HG03442 (cell line): Measurements from ENCODE around the gene MAP2K5.

Experiments used
- ATAC-seq: cut with Tn5 transposase; IDR thresholded peaks from one replicate; pipeline ENCODE4 v1.9.1; 2021; ENCODE audit warnings: mild to moderate bottlenecking, moderate library complexity; ENCODE audit not compliant: unreplicated experiment

Gene MAP2K5

DNA sequence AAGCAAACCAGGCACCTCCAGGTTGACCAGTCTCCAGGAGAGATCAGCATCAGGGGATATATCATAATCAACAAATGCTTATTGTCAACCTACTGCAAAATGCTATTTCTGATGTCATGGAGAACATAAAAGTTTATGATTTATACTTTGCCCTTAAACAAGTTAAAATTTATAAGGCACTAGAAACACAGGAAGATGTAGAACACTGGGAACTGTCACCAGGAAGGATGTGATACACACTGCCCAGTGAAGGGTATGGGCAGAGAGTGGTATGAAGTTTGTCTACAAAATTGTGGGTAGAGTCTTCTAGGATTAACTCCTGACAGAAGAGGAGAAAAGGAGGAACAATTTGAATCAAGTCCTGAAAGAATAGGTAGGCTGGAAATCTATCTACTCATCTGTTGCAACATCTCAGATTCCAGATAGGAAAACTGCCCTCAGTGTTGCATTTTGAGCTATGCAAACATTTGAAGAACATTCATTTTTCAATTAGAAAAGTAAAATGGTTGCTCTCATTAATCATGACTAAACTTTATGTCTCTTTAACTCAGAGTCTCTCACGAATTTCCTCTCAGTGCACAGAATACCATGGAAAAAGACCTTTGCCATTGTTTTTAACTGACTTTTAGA lies 176.9 kb downstream of the MAP2K5 start:
- ATAC-seq, result no peak

DNA sequence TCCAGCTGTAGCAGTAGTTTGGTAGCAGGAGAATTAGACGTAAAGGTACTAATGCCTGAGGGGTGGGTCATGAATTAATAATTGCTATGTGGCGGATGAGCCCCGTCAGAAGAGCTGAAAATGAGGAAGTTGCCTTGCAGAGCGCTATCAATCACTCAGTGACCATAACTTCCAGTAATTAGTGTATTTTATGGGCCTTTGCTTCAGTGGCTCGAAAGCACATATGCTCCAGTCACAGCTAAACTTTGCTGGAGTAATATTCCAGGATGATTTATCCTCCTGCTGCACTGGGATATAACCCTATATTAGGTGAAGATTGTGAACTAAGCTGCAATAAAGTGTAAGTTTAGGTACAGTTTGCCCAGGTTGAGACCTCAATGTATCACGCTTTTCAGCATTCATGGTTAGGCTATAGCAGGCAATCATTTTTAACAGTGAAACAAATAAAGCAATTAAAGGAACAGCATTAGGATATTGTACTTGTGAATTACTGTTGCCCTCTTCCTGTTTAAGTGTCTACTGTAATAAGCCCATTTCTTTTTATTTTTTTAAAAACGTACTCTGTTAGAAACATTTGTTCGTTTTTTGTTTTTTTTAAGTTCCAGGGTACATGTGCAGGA lies 178.2 kb downstream of the MAP2K5 start:
- ATAC-seq, result no peak

DNA sequence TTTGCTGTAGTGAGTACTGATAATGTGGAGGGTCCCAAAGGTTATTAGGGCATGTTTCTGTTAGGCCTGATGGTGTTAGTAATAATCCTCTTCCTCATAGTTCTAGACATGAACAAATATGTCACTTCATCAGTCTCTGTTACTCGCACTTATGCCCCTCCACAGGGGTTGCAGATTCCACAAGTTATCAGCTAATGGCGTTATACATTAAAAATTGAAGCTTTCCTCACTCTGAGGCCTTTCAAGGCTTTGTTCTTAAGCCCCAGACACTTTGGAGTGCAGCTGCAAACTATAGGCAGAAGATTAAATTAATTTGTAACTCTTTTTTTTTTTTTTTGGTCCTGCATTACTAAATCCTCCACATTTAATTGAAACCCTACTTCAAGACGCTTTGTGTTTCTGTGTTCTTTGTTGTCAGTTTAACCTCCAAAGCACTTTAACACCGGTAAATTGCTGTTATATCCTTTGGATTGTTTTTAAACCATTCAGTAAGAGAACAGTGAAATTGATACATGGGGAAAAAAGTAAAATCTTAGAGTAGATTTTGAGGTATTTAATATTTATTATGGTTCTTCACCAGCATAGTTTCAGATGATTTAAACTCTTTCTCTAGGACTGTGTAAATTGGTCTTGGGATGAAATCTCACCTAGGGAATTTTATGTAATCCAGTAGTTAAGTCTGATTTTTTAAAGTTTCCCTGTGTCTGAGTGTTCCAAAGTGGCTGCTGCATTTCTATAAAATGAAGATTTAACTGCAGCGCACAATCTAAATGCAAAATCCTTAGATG lies 179.7 kb downstream of the MAP2K5 start:
- no peak for ATAC-seq

DNA sequence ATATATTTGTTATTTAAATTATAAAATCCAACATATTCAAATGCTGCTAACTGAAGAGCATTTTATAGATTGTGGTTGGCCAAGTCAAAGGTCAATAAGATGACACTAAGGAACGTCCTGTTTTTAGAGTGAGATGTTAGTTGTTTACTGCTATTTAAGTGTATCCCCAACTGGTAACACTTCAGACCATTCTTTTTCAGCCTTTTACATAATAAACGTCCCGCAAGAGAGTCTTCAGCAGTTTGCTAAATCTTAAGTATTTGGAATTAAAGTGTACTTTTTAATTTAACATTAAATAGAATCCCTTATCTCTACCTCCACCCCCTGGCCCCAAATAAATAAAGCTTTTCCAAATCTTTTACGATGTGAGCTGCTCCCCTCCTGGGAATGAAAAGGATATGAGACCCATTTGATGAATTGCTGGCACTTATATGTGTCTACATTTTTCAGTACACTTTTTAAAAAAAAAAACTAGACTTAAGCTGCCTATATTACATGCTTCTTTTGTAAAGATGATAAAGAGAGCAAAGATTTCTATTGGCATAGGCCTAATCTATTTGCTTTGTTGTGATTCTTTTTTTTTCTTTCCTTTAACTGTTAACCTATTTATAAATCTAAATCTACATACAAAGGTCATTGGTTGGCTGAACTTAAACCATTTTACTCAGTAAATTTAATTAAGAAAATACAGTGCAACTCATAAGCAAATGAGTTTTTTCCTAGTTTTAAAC lies 181.0 kb downstream of the MAP2K5 start:
- ATAC-seq, result no peak

DNA sequence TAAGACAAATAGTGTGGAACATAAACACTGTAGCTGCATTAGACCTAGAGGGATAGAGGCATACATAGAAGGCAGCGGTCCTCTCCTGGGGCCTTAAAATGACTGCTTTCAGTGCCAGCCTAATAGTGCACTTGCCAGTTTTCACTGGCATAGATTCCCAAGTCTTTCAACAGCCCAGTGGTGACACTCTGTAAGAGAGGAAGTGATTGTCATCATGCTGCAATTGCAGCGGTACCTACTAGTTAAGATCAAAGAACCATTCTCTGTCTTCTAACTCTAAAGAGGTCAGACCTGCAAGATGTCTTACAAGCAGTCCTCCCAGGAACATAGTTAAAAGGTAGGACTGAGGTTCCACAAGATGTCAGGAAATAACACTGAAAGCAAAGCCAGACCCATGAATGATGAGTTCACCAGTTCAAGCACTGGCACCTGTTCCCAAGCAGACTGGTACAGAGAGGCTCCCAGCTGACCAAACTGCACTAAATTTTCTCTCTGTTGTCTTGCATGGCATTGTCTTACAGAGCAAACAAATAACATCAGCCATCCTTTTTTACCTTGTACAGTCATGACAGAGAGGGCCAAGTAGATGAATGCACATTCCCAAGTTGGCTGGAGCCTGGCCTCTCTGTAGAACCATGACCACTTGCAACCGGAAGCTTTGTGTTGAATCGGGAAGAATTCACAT lies 182.3 kb downstream of the MAP2K5 start:
- no peak for ATAC-seq

DNA sequence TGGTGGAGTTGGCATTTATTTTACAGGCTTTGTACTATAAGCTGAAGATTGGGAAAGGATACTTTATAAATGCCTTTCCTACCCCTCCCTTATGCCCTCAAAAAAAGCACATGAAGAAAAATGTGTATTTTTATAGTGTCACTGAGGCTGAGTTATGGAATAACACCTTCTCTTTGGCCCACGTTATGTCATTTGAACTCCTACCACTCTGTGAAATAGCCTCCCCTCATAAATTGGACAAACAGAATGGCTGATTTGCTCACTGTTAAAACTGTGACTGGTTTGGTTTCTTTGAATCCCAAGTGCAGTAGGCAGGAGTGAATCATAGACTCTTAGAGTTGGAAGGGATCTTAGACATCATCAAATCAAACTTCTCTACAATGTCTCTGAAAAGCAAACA lies 187.6 kb downstream of the MAP2K5 start:
- no peak for ATAC-seq

DNA sequence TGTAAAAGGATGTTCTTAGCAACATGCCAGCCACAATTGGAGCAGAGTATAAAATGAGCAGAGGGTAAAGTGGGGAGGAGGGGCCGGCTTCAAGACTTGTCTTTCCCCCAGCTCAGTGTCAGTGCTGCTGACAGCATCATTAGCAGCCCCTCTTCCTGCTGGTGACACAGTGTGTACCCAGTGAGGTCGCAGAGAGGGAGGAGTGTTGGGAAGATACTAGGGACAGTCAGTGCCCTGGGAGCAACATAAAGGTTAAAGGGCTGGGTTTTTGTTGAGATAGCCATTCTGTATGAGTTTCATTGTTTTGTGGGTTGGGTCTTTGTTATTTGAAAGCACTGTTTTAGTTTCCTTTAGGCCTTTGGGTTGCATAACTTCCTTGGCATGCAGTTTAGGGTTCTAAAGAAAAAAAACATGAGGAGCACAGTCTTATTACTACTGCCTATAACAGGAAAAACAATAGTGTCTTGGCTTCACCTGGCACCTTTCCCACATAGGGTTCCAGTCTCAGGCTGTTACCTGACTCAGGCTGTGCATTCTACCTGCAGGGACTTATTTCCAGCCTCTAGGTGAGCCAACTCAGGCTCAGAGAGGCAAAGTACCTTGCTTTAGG lies 188.7 kb downstream of the MAP2K5 start:
- no peak for ATAC-seq

DNA sequence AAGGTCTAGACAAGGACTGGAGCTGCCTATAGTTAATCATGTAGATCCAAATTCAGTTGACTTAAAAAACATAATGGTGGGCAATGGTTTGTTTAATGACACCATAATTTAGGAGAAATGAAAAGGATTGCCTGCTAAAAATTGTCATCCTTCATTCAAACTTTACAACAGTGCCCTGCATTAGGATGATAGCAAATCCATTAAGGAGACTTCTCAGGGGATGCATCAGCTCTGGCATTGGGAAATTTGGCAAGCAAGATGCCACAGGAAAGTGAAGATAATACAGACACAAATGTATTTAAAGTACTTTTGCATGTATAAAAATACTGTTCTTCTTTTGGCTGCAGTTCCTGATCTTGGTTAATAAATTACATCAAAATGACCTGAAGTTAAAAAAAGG lies 189.7 kb downstream of the MAP2K5 start:
- ATAC-seq, result no peak

DNA sequence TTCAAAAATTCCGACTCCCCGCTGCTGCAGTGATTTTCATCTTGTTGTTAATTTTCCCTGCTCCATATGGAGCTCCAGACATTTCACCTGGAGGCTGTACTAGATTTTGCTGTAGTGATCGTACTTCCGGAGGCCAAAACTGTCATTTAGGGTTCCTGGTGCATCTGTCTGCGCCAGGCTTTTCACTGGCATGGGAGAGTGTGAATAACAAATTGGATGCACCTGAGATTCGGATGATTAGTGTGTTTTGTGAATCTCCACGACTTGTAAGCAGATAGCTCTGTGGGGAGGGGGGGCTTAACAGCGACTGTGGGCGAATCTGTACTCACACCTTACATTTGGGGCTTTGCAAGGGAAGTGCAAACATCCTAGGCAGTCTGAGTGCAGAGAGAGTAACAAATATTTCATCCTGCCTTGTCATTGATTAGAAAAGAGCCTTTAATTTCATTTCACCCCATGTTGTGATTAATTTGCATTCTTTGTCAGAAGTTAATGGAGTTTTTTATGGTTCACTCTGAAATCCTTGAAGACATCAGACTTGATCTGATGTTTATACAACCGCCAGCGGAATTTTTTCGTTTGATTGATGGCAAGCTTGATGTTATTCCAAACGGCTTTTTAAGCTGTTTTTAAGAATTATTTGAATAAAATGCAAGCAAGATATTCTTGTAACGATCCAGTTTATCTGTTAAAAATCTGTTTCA lies 190.3 kb downstream of the MAP2K5 start:
- ATAC-seq, result no peak

DNA sequence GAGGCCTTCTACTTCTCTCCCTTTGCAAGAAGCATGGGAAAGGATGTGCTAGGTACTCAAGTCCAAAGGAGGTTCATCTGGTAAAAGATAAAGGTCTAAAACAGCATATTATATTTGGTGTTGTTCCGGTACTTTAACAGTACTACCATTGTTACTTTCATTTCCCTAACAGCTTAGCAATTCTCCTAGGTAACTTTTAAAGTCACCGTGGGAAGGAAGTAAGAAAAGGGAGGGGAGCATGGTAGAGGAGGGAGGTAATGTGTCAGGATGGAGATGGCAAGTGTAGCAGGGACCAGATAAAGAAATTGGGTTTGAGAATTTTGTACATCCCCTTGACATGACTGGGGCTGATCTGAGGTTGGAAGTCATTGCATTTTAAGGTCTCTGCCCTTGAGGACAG lies 193.4 kb downstream of the MAP2K5 start:
- ATAC-seq, result no peak

DNA sequence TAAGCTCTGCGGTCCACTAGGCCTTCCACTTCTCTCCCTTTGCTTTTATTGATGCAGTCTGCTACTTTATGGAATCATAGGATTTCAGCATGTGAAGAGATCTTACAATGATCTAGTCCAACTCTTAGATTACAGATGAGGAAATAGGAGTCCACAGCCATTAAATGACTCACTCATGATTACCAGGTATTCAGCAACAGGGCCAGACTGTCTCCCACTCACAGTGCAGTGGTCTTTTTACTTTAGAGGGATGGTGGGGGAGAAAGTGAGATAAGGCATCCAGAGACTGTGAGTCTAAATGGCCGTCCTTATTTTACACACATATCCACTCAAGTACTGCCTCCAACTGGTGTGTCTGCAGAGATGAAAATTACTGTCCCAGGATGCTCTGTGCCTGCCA lies 194.3 kb downstream of the MAP2K5 start:
- ATAC-seq, result no peak

DNA sequence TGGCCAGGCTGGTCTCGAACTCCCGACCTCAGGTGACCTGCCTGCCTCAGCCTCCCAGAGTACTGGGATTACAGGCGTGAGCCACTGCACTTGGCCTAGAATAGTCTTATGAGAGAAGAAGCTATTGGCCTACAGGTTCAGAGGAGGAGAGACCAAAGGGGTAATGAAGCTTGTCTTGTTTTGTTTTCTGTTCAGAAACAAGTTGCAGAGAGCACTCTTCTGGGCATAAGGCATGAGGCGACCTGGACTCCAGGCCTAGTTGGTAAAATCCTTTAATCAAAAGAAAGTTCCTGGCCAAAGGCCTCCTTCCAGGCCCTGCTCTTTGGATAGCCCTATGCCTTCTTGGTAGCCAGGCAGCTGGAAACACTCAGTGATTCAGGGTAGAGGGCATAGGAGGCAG lies 195.6 kb downstream of the MAP2K5 start:
- no peak for ATAC-seq

DNA sequence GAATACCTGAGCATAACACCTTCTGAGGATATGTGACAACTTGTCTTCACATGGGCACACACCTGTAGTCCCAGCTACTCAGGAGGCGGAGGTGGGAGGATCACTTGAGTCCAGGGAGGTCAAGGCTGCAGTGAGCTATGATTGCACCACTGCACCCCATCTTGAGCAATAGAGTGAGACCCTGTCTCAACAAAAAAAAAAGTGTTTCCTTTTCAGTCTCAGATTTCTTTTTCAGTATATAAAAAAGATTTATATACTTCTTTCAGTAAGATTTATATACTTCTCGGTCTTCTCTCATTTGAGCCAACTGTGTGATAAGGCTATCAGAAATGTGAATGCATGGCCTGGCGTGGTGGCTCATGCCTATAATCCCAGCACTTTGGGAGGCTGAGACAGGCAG lies 197.9 kb downstream of the MAP2K5 start:
- ATAC-seq, result no peak

DNA sequence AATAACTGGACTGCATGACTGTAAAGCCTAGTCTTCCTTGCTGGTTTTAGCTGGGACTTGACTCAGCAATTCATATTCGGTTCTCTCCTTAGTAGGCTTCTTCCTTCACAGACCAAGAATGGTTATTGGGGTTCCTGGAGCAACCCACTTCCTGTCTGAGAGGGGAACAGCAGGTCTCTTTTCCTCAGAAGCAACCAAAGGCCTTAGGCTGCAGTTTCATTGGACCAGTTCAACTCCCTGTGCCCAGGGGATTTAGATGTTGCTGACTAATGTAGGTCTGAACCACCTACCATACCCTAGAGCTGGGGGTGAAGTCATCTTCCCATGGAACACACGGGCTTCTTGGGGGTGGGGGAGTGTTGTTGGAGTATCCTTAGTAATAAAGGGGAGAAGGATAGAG lies 198.8 kb downstream of the MAP2K5 start:
- ATAC-seq, result no peak

DNA sequence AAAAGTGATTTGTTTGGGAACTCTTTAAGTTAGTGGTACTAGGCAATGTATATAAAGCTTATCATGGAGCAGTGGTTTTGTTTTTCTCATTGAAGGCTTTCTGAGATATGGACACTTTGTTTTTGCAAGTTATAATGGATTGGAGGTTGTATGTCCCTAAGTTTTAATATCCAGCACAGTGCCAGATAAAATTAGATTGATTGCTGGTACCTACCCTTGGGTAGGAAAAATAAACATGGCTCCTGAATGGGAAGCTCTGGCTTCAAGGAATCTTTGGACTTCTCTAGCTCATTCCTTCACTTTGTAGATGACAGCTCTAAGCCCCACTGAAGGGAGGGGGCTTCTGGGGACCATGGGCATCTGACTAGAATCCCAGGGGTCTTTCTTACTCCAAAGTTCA lies 201.1 kb downstream of the MAP2K5 start:
- no peak for ATAC-seq

DNA sequence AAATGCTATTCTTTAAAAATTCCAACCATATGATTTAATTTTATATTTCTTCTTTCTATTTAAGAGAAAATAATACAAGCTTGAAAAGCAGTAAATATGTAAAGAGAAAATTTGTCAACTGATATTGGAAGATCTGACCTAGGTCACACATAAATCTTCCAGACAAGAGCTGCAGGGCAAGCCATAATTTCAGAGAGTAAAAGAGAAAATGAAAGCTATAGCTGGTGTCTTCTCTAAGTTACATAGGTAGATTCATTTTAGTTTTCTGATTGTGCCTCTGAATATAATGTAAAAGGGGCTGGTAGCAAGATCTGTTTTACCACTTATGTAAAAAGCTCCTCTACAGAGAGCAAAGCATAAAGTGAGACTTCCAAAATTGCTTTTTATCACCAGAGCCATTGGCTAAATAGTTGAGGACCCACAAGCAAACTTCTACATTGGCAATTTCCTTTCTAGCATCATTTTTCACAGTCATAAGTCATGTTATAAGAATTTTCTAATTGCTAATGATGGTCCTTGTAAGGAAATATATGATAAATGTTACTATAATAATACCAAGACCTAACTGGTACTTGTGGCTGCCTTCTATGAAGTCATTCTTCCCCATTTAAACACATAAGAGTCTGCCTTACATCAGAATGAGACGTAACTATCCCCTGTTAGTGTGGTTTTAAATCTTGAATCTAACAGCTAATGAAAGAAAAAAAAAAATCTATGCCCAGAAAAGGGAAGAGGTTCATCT lies 202.0 kb downstream of the MAP2K5 start:
- no peak for ATAC-seq

DNA sequence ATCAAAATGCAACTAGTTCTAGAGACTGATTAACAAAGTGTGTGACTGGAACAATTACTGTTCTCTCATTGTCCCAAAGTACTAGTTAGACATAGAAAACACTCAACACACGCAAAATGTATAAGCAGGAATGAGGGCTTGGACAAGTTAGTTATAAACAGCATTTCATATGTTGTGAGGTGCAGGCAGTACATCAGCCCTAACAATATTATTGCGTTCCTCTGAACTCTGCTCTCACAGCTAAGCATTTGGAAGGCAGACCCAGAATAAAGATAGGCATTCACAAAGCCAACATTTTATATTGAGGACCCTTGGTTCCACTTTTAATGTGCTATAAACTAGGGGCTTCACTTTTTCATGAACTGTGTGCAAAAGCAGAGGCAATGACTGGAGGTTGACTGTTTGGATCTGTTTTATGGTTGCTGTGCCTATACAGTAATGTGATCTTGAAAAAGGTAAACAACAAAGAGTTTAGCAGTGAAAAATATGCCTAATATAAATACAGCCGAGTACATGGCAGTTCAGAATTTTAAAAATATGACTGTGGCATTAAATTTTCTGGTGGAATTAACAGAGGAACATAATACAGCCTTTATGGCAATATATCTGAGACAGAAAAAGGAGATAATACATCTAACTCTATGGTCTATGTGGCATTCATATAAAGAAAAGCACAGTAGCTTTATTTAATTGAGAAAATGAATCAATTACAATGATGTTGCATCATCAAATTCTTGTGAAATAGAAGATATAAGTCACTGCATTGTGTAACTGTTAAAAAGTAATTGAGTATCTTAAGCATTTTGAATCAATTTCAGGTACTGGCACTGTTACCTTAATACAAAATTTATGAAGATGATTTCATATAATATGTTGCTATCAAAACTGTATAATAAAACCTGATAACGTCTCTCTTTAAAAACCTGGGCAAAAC lies 202.8 kb downstream of the MAP2K5 start:
- ATAC-seq, result no peak

DNA sequence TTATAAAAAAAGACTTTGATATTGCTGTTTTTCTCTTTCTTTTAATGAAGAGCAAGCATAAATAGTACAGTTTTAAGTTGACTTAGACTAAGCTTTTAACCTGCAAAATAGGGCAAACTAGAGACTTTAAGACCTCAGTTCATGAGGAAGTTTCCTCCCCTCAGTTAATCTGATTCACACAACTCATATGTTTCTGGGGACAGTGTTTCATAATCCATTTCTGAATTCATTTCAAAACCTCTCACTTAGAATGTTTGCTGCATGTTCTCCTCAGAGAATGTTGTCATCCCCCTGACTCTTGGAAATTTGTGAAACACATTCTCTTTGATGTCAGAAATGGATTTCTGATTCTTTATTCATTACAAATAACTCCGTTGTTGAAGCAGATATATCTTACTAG lies 203.5 kb downstream of the MAP2K5 start:
- no peak for ATAC-seq
